ENCODE results near the gene JPT2. TPM values are rescaled to one million over a fixed set of nuclear protein-coding genes. Genes with fewer than 3 reads are reported as not detected.

Gene JPT2, protein sequence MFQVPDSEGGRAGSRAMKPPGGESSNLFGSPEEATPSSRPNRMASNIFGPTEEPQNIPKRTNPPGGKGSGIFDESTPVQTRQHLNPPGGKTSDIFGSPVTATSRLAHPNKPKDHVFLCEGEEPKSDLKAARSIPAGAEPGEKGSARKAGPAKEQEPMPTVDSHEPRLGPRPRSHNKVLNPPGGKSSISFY
- 10 to 100 TPM; 19.3 to 96.7 (median 34.8) TPM for total RNA-seq

DNA sequence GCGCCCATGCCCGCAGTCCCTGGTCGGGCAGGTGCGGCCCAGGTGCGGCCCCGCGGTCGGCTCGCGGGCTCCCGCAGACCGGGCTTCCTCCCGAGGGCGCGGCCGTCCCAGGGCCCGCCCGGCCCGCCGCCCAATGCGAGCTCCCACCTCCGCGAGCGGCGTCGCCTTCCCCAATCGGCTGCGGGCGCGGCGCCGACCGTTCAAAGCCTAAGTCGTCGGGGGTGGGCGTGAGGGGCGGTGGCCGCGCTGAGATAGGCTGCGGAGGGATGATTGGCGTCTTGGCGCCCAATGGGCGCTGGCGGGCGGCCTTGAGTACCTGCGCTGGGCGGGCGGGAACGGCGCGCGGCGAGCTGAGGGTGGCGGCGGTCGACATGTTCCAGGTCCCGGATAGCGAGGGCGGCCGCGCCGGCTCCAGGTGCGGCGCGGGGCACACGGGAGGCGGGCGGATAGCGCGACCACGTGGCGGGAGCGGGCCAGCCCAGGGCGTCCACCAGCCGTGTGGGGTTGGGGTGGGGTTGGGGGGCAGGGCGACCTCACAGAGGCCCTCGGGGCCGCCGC is at the start of gene JPT2:
Gene JPT2 (plus strand): TSS at position 338 of the 558 bp plus-strand sequence. CDS start 34 bp downstream, at position 372.
- 0% methylated on average over 2 to 4 of the region's 79 CpGs; no CpG with 5 or more reads in 7 of the 10 experiments for WGBS, 10 experiments
- Histone ChIP-seq H3K4me1 (replicated peaks in 1 of 2) (peaks cover 26% of the 10 kb centered on the region in 2 donors), H3K4me3 (peak within 1 kb of the TSS; percentile 60 to 92 (median 75)), H3K27ac (peak within 1 kb of the TSS; percentile 39 to 77)
- in situ Hi-C loops (cut with MboI; ENCODE audit: low pct_unique_long_range_greater_than_20kb in 2 of 9, low sequenced_read_pairs in 9 of 9, unreplicated experiment in 9 of 9): no loop called here
- ATAC-seq (replicated peaks in 6 of 8): peak; percentile 89 to 97 (median 95)

DNA sequence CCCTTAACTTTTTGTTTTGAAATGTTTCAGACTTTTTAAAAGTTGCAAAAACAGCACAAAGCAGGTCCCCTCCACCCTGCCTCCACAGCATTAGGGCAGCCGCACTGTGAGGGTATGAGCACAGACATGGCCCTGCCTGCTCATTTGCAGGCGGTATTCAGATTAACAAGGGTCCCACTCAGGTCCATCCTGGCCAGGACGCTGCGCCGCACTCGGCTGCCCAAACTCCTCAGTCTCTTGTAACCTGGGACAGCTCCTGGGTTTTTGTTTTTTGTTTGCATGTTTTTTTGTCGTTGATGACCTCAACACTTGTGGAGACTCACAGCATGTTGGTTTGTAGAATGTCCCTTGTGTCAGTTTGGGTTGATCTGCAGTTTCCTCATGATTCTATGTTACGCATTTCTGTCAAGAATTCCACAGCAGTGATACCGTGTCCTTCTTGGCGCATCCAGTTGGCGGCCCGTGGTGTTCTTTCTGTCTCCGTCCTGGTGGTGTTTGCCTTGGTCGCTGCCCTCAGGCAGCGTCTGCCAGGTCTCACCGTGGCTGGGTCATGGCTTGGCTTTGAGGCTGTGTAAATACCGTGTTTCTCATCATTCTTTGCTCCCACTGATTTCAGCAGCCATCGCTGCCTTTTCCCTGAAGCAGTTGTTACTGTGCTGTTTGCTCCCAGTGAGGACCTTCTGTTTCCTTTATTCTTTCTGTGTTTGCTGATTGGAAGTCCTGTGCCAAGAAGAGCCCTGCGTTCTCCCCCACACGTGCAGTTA is 47.4 kb upstream of the JPT2 start:
- 78 to 100% (median 97%) methylated on average over 1 to 17 of the region's 20 CpGs for WGBS, 10 experiments
- no peak for ATAC-seq (replicated peaks in 6 of 8)
- Histone ChIP-seq H3K4me1 (replicated peaks in 1 of 2) (no peaks in the 10 kb centered on the region), H3K27ac (no peak overlapping the region), H3K4me3 (no peak overlapping the region)
- in situ Hi-C loops (cut with MboI; ENCODE audit: low pct_unique_long_range_greater_than_20kb in 2 of 9, low sequenced_read_pairs in 9 of 9, unreplicated experiment in 9 of 9): no loop called here

DNA sequence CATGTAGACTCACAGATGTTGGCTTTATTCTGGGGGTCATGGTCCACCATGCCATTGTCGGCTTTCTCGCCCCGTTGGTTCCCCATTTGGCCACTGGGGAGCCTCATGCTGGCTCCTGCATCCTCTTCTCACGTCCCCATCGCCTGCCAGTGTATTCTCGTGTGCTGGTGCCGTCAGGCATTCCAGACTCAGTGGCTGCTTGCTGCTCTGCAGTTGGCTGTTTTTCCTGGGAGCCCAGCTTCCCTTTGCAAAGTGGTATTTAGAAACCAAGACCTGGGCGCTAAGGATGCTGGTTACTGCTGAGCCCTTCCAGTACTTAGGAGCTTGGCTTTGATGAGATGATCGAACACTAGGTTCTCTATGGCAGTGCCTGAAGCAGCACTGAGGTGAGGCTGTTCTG is 46.8 kb upstream of the JPT2 start:
- WGBS, 10 experiments: 92 to 100% (median 100%) methylated on average over 2 to 4 of the region's 9 CpGs; no CpG with 5 or more reads in 3 of the 10 experiments
- Histone ChIP-seq H3K4me3 (no peak overlapping the region), H3K4me1 (replicated peaks in 1 of 2) (no peaks in the 10 kb centered on the region), H3K27ac (no peak overlapping the region)
- in situ Hi-C loops (cut with MboI; ENCODE audit: low pct_unique_long_range_greater_than_20kb in 2 of 9, low sequenced_read_pairs in 9 of 9, unreplicated experiment in 9 of 9): no loop called here
- ATAC-seq (replicated peaks in 6 of 8): no peak

DNA sequence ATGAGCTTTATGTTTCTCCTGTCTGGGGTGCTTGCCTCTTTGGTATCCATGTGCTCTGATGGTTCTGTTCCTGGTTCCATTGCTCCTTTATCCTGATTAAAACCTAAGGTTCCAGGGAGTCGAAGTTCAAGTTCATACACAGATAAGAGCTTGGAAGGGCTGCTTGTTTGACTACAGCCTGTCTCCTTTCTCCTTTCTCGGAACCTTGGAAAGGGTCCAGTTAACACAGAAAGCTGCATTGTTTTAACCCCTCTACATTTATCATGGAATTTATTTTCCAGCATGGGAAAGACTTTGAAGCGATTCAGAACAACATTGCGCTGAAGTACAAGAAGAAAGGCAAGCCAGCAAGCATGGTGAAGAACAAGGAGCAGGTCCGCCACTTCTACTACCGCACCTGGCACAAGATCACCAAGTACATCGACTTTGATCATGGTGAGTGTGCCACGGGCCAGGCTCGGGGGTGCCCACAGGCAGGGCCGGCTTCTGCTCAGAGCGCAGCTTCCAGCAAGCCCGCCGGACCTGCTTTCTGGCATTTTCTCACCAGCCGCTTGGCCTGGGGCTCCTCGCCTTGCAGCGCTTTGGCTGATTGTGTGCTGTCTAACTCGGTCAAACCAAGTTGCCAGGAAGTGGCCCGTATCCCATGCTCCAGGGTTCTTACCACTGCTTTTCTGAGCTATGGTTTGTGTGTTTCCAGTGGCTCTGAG is 46.0 kb upstream of the JPT2 start:
- H3K4me3 ChIP-seq: no peak overlapping the region
- no peak overlapping the region for H3K27ac ChIP-seq
- no peaks in the 10 kb centered on the region for H3K4me1 ChIP-seq (replicated peaks in 1 of 2)
- in situ Hi-C loops (cut with MboI; ENCODE audit: low pct_unique_long_range_greater_than_20kb in 2 of 9, low sequenced_read_pairs in 9 of 9, unreplicated experiment in 9 of 9): no loop called here
- 67 to 100% (median 91%) methylated on average over 1 to 16 of the region's 18 CpGs for WGBS, 10 experiments
- ATAC-seq (replicated peaks in 6 of 8): no peak

DNA sequence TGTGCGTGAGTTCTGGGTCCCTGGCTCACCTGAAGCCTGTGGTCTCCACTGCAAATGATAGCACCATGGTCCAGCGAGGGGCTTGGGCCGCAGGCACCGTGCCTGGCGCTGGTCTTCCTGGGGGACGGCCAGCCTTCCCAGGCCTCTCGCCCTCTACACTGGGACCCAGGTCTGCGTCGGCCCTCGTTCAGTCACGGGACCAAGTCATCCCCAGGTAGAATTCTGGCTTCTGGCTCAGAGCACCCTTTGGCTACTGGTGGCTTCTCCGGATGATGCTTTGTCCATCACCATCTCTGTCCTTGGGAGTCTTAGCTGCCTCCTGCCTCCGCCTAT is 45.5 kb upstream of the JPT2 start:
- in situ Hi-C loops (cut with MboI; ENCODE audit: low pct_unique_long_range_greater_than_20kb in 2 of 9, low sequenced_read_pairs in 9 of 9, unreplicated experiment in 9 of 9): no loop called here
- no peak for ATAC-seq (replicated peaks in 6 of 8)
- no peak overlapping the region for H3K27ac ChIP-seq

DNA sequence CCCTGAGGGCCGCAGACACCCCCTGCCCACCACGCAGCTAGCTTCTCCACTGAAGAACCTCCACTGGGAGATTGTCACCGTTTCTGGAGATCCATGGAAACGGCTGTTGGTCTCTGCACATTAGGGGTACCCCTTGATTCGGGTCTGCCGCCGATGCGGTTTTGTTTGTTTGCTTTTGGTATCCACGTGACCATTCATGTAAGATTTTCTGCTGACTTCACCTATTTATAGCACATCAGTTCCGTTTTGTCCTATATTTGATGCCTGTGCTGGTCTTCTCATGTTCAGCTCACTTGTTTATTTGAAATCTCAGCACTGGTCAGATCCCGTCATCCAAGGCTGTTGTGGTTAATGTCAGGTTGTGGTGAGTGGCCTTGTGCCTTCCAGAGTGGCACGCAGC is 44.8 kb upstream of the JPT2 start:
- H3K27ac ChIP-seq: no peak overlapping the region

More for the DNA sequence above, 45.5 kb upstream of the JPT2 start:
- Histone ChIP-seq H3K4me1 (replicated peaks in 1 of 2) (no peaks in the 10 kb centered on the region), H3K4me3 (no peak overlapping the region)
- WGBS, 10 experiments: 85 to 100% (median 98%) methylated on average over 1 to 13 of the region's 13 CpGs; no CpG with 5 or more reads in 4 of the 10 experiments

DNA sequence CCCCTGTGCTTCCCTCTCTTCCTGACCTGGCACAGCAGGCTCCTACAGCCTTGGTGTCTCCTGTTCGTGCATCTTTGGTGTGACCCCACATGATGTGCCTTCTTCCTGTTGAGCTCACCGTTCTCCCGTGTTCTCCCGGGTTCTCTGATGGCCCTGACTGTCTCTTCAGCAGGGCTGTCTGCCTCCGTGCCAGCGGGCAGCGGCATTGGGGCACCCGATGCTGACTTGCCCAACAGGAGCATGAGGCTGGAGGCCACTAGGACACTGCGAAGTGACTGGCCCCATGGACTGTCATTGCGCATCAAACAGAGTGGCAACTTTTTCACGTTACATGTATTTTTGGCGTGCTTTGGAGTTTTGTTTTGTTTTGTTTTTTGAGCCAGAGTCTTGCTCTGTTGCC is 43.5 kb upstream of the JPT2 start:
- WGBS, 10 experiments: 80 to 100% (median 95%) methylated on average over 1 to 10 of the region's 12 CpGs; no CpG with 5 or more reads in 3 of the 10 experiments
- no peaks in the 10 kb centered on the region for H3K4me1 ChIP-seq (replicated peaks in 1 of 2)
- H3K27ac ChIP-seq: no peak overlapping the region
- ATAC-seq (replicated peaks in 6 of 8): no peak
- no peak overlapping the region for H3K4me3 ChIP-seq
- in situ Hi-C loops (cut with MboI; ENCODE audit: low pct_unique_long_range_greater_than_20kb in 2 of 9, low sequenced_read_pairs in 9 of 9, unreplicated experiment in 9 of 9): no loop called here

More for the DNA sequence above, 44.8 kb upstream of the JPT2 start:
- Histone ChIP-seq H3K4me3 (no peak overlapping the region), H3K4me1 (replicated peaks in 1 of 2) (no peaks in the 10 kb centered on the region)
- no peak for ATAC-seq (replicated peaks in 6 of 8)
- 92 to 100% (median 100%) methylated on average over 1 to 7 of the region's 12 CpGs; no CpG with 5 or more reads in 2 of the 10 experiments for WGBS, 10 experiments
- in situ Hi-C loops (cut with MboI; ENCODE audit: low pct_unique_long_range_greater_than_20kb in 2 of 9, low sequenced_read_pairs in 9 of 9, unreplicated experiment in 9 of 9): no loop called here

DNA sequence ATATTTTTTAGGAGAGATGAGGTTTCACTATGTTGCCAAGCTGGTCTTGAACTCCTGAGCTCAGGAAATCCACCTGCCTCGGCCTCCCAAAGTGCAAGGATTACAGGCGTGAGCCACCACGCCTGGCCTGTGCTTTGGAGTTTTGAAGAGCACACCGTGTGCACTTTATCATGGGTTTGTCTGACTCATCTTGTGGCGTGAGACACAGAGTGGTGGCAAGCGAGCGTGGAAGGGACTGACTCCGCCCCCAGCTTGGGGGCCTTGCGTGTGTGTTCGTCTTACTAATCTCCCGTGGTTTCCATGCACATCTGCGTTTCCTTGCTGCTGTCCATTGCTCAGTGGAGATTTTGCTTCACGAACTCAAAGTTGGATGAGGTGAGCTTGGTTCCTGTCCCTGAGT is 43.0 kb upstream of the JPT2 start:
- no peaks in the 10 kb centered on the region for H3K4me1 ChIP-seq (replicated peaks in 1 of 2)
- in situ Hi-C loops (cut with MboI; ENCODE audit: low pct_unique_long_range_greater_than_20kb in 2 of 9, low sequenced_read_pairs in 9 of 9, unreplicated experiment in 9 of 9): no loop called here
- no peak overlapping the region for H3K4me3 ChIP-seq
- ATAC-seq (replicated peaks in 6 of 8): no peak
- no peak overlapping the region for H3K27ac ChIP-seq
- WGBS, 10 experiments: 80 to 100% (median 93%) methylated on average over 2 to 8 of the region's 13 CpGs; no CpG with 5 or more reads in 5 of the 10 experiments

DNA sequence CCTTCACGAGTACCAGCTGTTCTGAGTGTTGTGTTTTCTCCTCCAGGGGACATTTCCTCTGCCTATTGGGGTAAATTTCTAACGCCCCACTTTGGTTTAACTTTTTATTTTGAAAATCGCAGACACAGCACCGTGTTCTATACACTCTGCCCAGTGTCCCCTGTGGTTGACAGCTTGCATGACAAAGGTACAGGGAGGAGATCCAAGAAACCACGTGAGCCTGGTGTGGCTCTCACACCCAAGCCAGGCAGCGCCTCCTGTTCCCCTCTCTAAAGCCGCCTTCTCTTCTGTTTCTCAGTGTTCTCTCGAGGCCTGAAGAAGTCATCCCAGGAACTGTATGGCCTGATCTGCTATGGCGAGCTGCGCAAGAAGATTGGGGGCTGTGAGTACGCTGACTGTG is 40.6 kb upstream of the JPT2 start:
- Histone ChIP-seq H3K4me3 (no peak overlapping the region), H3K27ac (no peak overlapping the region), H3K4me1 (replicated peaks in 1 of 2) (no peaks in the 10 kb centered on the region)
- WGBS, 10 experiments: 64 to 100% (median 86%) methylated on average over 1 to 11 of the region's 11 CpGs; no CpG with 5 or more reads in 2 of the 10 experiments
- in situ Hi-C loops (cut with MboI; ENCODE audit: low pct_unique_long_range_greater_than_20kb in 2 of 9, low sequenced_read_pairs in 9 of 9, unreplicated experiment in 9 of 9): no loop called here
- ATAC-seq (replicated peaks in 6 of 8): no peak

DNA sequence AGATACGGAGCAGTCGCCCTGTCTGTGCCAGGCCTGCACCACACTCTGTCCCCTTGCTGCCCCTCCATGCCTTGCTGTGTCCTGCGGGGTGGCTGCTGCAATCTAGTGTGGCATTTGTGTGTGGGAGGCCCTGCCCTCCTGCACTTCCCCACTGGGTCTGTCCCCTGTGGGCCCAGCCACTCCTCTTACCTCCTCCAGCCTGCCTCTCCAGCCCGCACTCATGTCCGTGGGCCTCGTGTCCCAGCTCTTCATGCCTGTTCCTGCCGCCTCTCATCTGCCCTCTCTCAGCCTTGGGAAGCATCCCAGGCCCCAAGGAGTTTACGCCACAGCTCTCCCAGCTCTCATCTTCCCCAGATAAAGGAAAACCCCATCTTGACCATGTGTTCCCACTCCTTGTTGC is 39.3 kb upstream of the JPT2 start:
- H3K27ac ChIP-seq: no peak overlapping the region
- H3K4me1 ChIP-seq (replicated peaks in 1 of 2): no peaks in the 10 kb centered on the region
- no peak for ATAC-seq (replicated peaks in 6 of 8)
- whole genome bisulfite sequencing, 10 experiments: 96 to 100% (median 100%) methylated on average over 1 to 5 of the region's 8 CpGs; no CpG with 5 or more reads in 7 of the 10 experiments
- in situ Hi-C loops (cut with MboI; ENCODE audit: low pct_unique_long_range_greater_than_20kb in 2 of 9, low sequenced_read_pairs in 9 of 9, unreplicated experiment in 9 of 9): no loop called here
- H3K4me3 ChIP-seq: no peak overlapping the region

DNA sequence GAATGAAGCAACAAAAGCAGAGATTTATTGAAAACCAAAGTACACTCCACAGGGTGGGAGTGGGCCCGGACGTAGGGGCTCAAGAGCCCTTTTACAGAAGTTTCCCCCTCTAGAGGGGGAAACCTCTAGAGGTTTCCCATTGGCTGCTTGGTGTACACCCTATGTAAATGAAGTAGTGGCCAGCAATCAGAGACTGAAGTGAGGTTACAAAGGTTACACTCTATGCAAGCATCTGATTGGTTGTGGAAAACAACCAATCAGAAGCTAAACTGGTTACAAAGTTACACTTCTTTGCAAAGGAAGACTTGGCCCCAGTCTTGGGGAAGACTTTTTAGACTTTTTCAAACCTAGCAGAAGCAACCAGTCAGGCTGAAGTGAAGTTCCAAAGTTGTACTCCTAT is 38.8 kb upstream of the JPT2 start:
- in situ Hi-C loops (cut with MboI; ENCODE audit: low pct_unique_long_range_greater_than_20kb in 2 of 9, low sequenced_read_pairs in 9 of 9, unreplicated experiment in 9 of 9): no loop called here
- Histone ChIP-seq H3K4me3 (no peak overlapping the region), H3K4me1 (replicated peaks in 1 of 2) (no peaks in the 10 kb centered on the region), H3K27ac (no peak overlapping the region)
- ATAC-seq (replicated peaks in 6 of 8): peak in 2 of 8 experiments; percentile 25 to 64
- WGBS, 10 experiments: 42 to 100% (median 77%) methylated on average over 1 to 2 of the region's 2 CpGs; no CpG with 5 or more reads in 4 of the 10 experiments

DNA sequence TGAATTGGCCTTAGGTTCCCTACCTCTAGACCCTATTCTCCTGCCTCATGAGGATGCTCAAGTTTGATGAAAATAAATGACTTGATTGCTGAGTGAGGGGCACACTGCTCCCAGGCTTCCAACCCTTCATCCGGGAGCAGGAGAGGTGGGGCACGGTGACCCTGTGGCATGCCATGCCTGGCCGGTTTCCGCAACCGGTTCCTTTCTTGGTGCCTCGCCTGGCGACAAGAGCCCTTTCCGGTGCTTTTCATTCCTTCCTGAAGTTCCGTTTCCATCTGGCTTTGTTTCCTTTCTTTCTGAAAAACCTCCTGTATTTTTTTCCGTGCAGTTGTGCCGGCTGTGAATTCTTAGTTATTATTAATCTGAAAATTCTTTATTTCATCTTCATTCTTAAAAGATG is 38.2 kb upstream of the JPT2 start:
- Histone ChIP-seq H3K4me1 (replicated peaks in 1 of 2) (no peaks in the 10 kb centered on the region), H3K4me3 (no peak overlapping the region)

More for the DNA sequence above, 38.2 kb upstream of the JPT2 start:
- in situ Hi-C loops (cut with MboI; ENCODE audit: low pct_unique_long_range_greater_than_20kb in 2 of 9, low sequenced_read_pairs in 9 of 9, unreplicated experiment in 9 of 9): no loop called here
- no peak for ATAC-seq (replicated peaks in 6 of 8)
- WGBS, 10 experiments: 76 to 100% (median 96%) methylated on average over 1 to 11 of the region's 11 CpGs
- no peak overlapping the region for H3K27ac ChIP-seq

Data from motor neuron (in vitro differentiated cells).